ENCODE data around the gene IDH2.

- peak; percentile 31; the same call in 1 of the 2 replicates for TF ChIP-seq CTCF (conservative IDR thresholded peaks at IDR 0.05; ENCODE audit: low read depth, low read length)
- TF ChIP-seq USF2 (IDR thresholded peaks at IDR 0.05; ENCODE audit: low read depth, low read length) = peak; percentile 78
These were observed 14.7 kb downstream of the IDH2 start for GRCh38 chr15:90087454-90088154.
